Measurements from ENCODE around the gene KBTBD7. TPM values are rescaled to one million over a fixed set of nuclear protein-coding genes. Genes with fewer than 3 reads are reported as not detected.

Gene KBTBD7
- total and polyA plus RNA-seq, 4 donors: 2.2 to 12.3 (median 6.3) TPM

DNA sequence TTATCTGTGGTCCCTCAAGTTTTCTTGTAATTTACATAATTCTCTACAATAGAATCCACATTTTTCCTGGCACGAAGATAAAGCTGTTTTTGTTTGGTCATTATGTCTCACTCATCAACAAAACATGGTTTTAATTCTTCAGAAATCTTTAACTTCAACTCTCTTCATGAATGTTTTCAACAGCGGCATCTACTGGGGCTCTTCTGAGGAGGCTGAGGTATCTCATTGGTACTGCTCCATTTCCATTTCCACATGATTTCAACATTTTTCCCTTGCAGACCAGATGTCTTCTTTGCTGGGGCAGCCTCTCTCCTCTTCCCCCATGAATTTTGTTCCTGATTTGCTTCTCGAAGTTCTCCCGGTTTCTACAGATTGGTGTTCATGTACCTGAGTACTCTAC lies 5.8 kb upstream of the KBTBD7 start:
- no peaks in the 10 kb centered on the region for H3K4me1 ChIP-seq (ENCODE audit: control insufficient read depth in 5 of 5, insufficient read depth in 5 of 5, low read length in 5 of 5)
- WGBS, 2 donors: 63 to 87% methylated on average over 4 of the region's 4 CpGs
- DNase-seq: no peak

DNA sequence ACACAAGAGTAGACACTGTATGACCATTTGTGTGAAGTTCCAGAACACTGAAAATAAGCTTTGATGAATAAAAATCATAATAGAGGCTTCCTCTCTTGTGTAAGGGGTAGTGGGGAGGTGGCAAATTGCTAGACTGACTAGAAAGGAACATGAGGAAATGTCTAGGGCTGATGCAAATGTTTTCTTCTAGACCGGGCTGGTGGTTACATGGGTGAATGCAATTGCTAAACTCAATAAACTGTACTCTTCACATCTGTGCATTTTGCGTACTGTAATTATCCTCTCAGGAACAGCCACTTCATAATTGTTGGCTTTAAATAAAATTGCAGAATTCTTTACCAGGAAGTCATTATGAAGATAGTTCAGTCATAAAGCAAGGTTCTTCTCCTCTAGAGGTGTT lies 5.2 kb upstream of the KBTBD7 start:
- H3K9me3 ChIP-seq (ENCODE audit: control insufficient read depth in 4 of 4, insufficient read depth in 3 of 4, low read length in 3 of 4): no peaks in the 10 kb centered on the region
- ATAC-seq (ENCODE audit: insufficient read depth, low FRiP score) (no peak), DNase-seq (no peak)
- TF ChIP-seq, protein P1, sequence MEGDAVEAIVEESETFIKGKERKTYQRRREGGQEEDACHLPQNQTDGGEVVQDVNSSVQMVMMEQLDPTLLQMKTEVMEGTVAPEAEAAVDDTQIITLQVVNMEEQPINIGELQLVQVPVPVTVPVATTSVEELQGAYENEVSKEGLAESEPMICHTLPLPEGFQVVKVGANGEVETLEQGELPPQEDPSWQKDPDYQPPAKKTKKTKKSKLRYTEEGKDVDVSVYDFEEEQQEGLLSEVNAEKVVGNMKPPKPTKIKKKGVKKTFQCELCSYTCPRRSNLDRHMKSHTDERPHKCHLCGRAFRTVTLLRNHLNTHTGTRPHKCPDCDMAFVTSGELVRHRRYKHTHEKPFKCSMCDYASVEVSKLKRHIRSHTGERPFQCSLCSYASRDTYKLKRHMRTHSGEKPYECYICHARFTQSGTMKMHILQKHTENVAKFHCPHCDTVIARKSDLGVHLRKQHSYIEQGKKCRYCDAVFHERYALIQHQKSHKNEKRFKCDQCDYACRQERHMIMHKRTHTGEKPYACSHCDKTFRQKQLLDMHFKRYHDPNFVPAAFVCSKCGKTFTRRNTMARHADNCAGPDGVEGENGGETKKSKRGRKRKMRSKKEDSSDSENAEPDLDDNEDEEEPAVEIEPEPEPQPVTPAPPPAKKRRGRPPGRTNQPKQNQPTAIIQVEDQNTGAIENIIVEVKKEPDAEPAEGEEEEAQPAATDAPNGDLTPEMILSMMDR (IDR thresholded peaks at IDR 0.05; ENCODE audit: control extremely low read depth, extremely low read depth): no peak
- no peaks in the 10 kb centered on the region for H3K27me3 ChIP-seq (ENCODE audit: control insufficient read depth in 3 of 3, insufficient read depth in 3 of 3, low read length in 2 of 3)
- H3K27ac ChIP-seq (ENCODE audit: low read depth in 1 of 2, low read length in 1 of 2): no peak overlapping the region
- no peak overlapping the region for H3K4me3 ChIP-seq
- no peaks in the 10 kb centered on the region for H3K36me3 ChIP-seq (ENCODE audit: control insufficient read depth in 4 of 4, insufficient read depth in 4 of 4, low read length in 4 of 4)
- H3K9ac ChIP-seq (ENCODE audit: insufficient read depth in 1 of 2, low read length in 2 of 2): no peak overlapping the region
- H3K4me1 ChIP-seq (ENCODE audit: control insufficient read depth in 5 of 5, insufficient read depth in 5 of 5, low read length in 5 of 5): no peaks in the 10 kb centered on the region
- WGBS, 2 donors: 46 to 75% methylated on average over 2 of the region's 2 CpGs

More for the DNA sequence above, 5.8 kb upstream of the KBTBD7 start:
- TF ChIP-seq, protein P1 (IDR thresholded peaks at IDR 0.05; ENCODE audit: control extremely low read depth, extremely low read depth): no peak
- Histone ChIP-seq H3K36me3 (ENCODE audit: control insufficient read depth in 4 of 4, insufficient read depth in 4 of 4, low read length in 4 of 4) (no peaks in the 10 kb centered on the region), H3K9me3 (ENCODE audit: control insufficient read depth in 4 of 4, insufficient read depth in 3 of 4, low read length in 3 of 4) (no peaks in the 10 kb centered on the region), H3K27ac (ENCODE audit: low read depth in 1 of 2, low read length in 1 of 2) (no peak overlapping the region), H3K9ac (ENCODE audit: insufficient read depth in 1 of 2, low read length in 2 of 2) (no peak overlapping the region), H3K4me3 (no peak overlapping the region), H3K27me3 (ENCODE audit: control insufficient read depth in 3 of 3, insufficient read depth in 3 of 3, low read length in 2 of 3) (no peaks in the 10 kb centered on the region)
- no peak for ATAC-seq (ENCODE audit: insufficient read depth, low FRiP score)

DNA sequence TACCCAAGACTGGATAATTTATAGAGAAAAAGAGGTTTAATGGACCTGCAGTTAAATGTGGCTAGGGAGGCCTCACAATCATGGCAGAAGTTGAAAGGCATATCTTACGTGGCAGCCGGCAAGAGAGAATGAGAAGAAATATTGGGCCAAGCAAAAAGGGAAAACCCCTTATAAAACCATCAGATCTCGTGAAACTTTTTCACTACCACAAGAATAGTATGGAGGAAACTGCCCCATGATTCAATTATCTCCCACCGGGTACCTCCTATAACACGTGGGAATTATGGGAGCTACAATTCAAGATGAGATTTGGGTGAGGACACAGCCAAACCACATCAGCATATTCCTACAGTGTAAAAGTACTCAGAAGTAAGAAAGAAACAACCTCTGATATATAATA lies 4.7 kb upstream of the KBTBD7 start:
- ATAC-seq (ENCODE audit: insufficient read depth, low FRiP score) (no peak), DNase-seq (no peak)
- no peaks in the 10 kb centered on the region for H3K4me1 ChIP-seq (ENCODE audit: control insufficient read depth in 5 of 5, insufficient read depth in 5 of 5, low read length in 5 of 5)
- no peaks in the 10 kb centered on the region for H3K9me3 ChIP-seq (ENCODE audit: control insufficient read depth in 4 of 4, insufficient read depth in 3 of 4, low read length in 3 of 4)
- no peak overlapping the region for H3K9ac ChIP-seq (ENCODE audit: insufficient read depth in 1 of 2, low read length in 2 of 2)
- H3K27me3 ChIP-seq (ENCODE audit: control insufficient read depth in 3 of 3, insufficient read depth in 3 of 3, low read length in 2 of 3): no peaks in the 10 kb centered on the region
- WGBS, 2 donors: 59 to 81% methylated on average over 5 of the region's 5 CpGs
- TF ChIP-seq, protein P1 (IDR thresholded peaks at IDR 0.05; ENCODE audit: control extremely low read depth, extremely low read depth): no peak
- H3K36me3 ChIP-seq (ENCODE audit: control insufficient read depth in 4 of 4, insufficient read depth in 4 of 4, low read length in 4 of 4): no peaks in the 10 kb centered on the region
- no peak overlapping the region for H3K4me3 ChIP-seq
- no peak overlapping the region for H3K27ac ChIP-seq (ENCODE audit: low read depth in 1 of 2, low read length in 1 of 2)

DNA sequence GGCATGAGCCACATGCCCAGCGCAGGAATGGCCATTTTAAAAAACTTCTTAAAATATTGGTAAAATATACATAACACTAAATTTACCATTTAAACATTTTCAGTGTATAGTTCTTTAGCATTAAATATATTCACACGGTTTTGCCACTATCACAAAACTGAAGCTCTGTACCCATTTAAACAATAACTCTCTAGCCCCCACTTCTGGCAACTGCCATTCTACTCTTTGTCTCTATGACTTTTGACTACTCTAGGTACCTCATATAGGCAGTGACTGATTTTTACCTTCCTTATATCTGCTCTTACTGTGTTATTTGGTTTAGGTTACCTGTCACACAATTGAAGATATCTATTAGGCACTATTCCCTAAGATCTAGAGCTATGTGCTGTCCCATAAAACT lies 2.3 kb upstream of the KBTBD7 start:
- no peak for ATAC-seq (ENCODE audit: insufficient read depth, low FRiP score)
- Histone ChIP-seq H3K27ac (ENCODE audit: low read depth in 1 of 2, low read length in 1 of 2) (no peak overlapping the region), H3K36me3 (ENCODE audit: control insufficient read depth in 4 of 4, insufficient read depth in 4 of 4, low read length in 4 of 4) (peaks cover 0 to 8% (median 3%) of the 10 kb centered on the region in 4 donors), H3K27me3 (ENCODE audit: control insufficient read depth in 3 of 3, insufficient read depth in 3 of 3, low read length in 2 of 3) (no peaks in the 10 kb centered on the region), H3K9ac (ENCODE audit: insufficient read depth in 1 of 2, low read length in 2 of 2) (no peak overlapping the region), H3K4me3 (no peak overlapping the region), H3K9me3 (ENCODE audit: control insufficient read depth in 4 of 4, insufficient read depth in 3 of 4, low read length in 3 of 4) (peaks cover 0 to 3% (median 0%) of the 10 kb centered on the region in 4 donors), H3K4me1 (ENCODE audit: control insufficient read depth in 5 of 5, insufficient read depth in 5 of 5, low read length in 5 of 5) (peaks cover 0 to 16% (median 3%) of the 10 kb centered on the region in 5 donors)
- TF ChIP-seq, protein P1 (IDR thresholded peaks at IDR 0.05; ENCODE audit: control extremely low read depth, extremely low read depth): no peak
- 75 to 83% methylated on average over 2 of the region's 2 CpGs for WGBS, 2 donors
- no peak for DNase-seq

All from lung (tissue), 12 donors.